HEK293T (cell line): ENCODE measurements around the gene ADAMTS10.

Source experiments
- CTCF ChIA-PET: fragments of 350-600 bp; formaldehyde crosslinking; extraction: SDS; loops from one replicate; lab custom pipeline; 2021; ENCODE audit warnings: antibody characterized with exemption, inconsistent platforms; lab: Yijun Ruan, JAX
- POLR2A ChIA-PET: fragments of 350-600 bp; formaldehyde crosslinking; extraction: SDS; loops from one replicate; lab custom pipeline; 2020; ENCODE audit warnings: antibody characterized with exemption, inconsistent platforms; lab: Yijun Ruan, JAX
- DNase-seq: peaks from one replicate; pipeline ENCODE4 v3.0.0; 2012; ENCODE audit warnings: mixed read lengths; ENCODE audit errors: extremely low spot score
- ARNT ChIP-seq: fragments of 450-650 bp; IDR thresholded peaks from 2 replicates; pipeline ENCODE4 v1.6.1; 2017; ENCODE audit warnings: mild to moderate bottlenecking
- BHLHE40 ChIP-seq: fragments of 450-650 bp; IDR thresholded peaks from 2 replicates; pipeline ENCODE4 v1.6.1; 2016; ENCODE audit warnings: mild to moderate bottlenecking, moderate library complexity, borderline replicate concordance
- CTBP1 ChIP-seq: fragments of 450-650 bp; IDR thresholded peaks from 2 replicates; pipeline ENCODE4 v1.6.1; 2016; ENCODE audit warnings: borderline replicate concordance
- ELF4 ChIP-seq: fragments of 450-650 bp; IDR thresholded peaks from 2 replicates; pipeline ENCODE4 v1.6.1; 2017; ENCODE audit warnings: antibody characterized with exemption
- FOXA1 ChIP-seq: fragments of 450-650 bp; IDR thresholded peaks from 2 replicates; pipeline ENCODE4 v1.6.1; 2016; ENCODE audit warnings: mild to moderate bottlenecking
- FOXK2 ChIP-seq: fragments of 450-650 bp; IDR thresholded peaks from 2 replicates; pipeline ENCODE4 v1.6.1; 2016; ENCODE audit warnings: mild to moderate bottlenecking
- FOXM1 ChIP-seq: fragments of 450-650 bp; IDR thresholded peaks from 2 replicates; pipeline ENCODE4 v1.6.1; 2017; ENCODE audit warnings: mild to moderate bottlenecking, borderline replicate concordance
- HDGF ChIP-seq: fragments of 450-650 bp; IDR thresholded peaks from 2 replicates; pipeline ENCODE4 v1.6.1; 2017; ENCODE audit warnings: antibody characterized with exemption, borderline replicate concordance
- L3MBTL2 ChIP-seq: fragments of 450-650 bp; conservative IDR thresholded peaks from 2 replicates; pipeline ENCODE4 v1.6.1; 2016; ENCODE audit warnings: mild to moderate bottlenecking
- LEF1 ChIP-seq: fragments of 450-650 bp; IDR thresholded peaks from 2 replicates; pipeline ENCODE4 v1.6.1; 2017; ENCODE audit warnings: mild to moderate bottlenecking, borderline replicate concordance
- NFRKB ChIP-seq: fragments of 450-650 bp; IDR thresholded peaks from 2 replicates; pipeline ENCODE4 v1.6.1; 2016; ENCODE audit warnings: mild to moderate bottlenecking, moderate library complexity
- SP1 ChIP-seq: fragments of 450-650 bp; IDR thresholded peaks from 2 replicates; pipeline ENCODE4 v1.6.1; 2017
- SUZ12 ChIP-seq: fragments of 450-650 bp; IDR thresholded peaks from 2 replicates; pipeline ENCODE4 v1.6.1; 2016; ENCODE audit warnings: mild to moderate bottlenecking
- TARDBP ChIP-seq: fragments of 450-650 bp; IDR thresholded peaks from 2 replicates; pipeline ENCODE4 v1.6.1; 2016
- ZNF384 ChIP-seq: fragments of 450-650 bp; IDR thresholded peaks from 2 replicates; pipeline ENCODE4 v1.6.1; 2016
- TF ChIP-seq, protein P1 (sequence below): fragments of 450-650 bp; IDR thresholded peaks from 2 replicates; pipeline ENCODE4 v1.6.1; 2016

ADAMTS10 gene

DNA sequence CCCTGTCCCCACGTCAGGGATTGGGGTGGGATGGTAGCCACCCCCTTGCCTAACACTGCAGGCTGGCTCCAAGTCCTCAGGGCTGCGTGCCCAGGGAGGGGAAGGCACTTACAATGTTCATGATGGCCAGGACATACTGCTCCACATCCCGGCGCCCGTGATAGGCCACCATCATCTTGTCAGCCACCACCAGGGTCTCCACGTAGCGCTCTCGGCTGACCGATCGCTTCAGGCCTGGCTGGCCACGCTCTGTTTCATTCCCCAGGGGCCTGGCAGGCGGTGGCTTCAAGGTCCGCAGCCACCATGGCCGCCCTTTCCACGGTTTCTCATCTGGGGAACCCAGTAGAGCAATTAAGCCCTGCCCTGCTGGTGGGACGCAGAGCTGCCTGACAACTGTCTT lies 9.7 kb downstream of the ADAMTS10 start:
- CTCF ChIA-PET, result no interaction called here
- TF ChIP-seq BHLHE40 (no peak), ZNF384 (no peak), NFRKB (no peak), SP1 (no peak), FOXM1 (no peak), FOXK2 (no peak), SUZ12 (no peak), TARDBP (no peak), ARNT (no peak), L3MBTL2 (no peak), HDGF (no peak)
- POLR2A ChIA-PET, result no interaction called here

DNA sequence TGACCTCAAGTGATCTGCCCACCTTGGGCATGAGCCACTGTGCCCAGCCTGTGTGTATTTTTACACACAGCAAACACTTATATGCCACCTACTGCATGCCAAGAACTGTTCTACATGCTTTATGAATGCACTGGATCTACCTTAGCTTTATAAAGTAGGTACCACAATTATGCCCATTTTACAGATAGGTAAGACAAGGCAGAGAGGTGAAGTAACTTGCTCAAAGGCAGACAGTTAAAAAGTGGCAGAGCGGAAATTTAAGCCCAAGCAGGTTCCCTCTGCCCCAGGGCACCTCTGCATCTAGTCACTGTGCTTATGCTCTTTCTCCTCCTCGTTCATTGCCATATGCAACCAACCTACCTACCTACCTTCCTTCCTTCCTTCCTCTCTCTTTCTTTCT lies 10.5 kb downstream of the ADAMTS10 start:
- no peak for DNase-seq
- TF ChIP-seq TARDBP, result no peak
- no peak for TF ChIP-seq SP1
- TF ChIP-seq CTBP1, result no peak
- no peak for TF ChIP-seq ELF4
- TF ChIP-seq BHLHE40, result no peak
- TF ChIP-seq FOXK2, result no peak
- TF ChIP-seq LEF1, result no peak
- no peak for TF ChIP-seq FOXM1
- no peak for TF ChIP-seq NFRKB
- no peak for TF ChIP-seq ZNF384
- no peak for TF ChIP-seq HDGF
- no peak for TF ChIP-seq SUZ12
- ChIA-PET POLR2A (no interaction called here), CTCF (no interaction called here)

More for the DNA sequence above, 9.7 kb downstream of the ADAMTS10 start:
- no peak for DNase-seq

DNA sequence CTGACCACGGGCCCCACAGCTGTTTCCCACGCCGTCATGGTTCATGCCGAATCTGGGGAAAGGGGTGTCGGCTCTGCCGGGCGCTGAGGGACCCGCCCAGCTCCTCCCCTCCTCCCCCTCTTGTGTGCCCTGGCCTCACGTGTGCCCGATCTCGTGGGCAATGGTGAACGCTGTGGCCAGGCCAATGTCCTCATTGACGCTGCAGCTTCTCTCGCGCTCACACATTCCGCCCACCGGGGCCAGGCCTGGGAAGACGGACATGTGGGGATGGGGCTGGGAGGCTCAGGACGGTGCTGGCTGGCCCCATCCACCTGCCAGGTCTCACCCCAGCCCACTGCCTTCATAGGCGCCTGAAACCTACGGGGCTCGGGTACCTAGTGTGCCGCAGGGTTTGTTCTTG lies 14.3 kb downstream of the ADAMTS10 start:
- TF ChIP-seq NFRKB (no peak), FOXK2 (no peak), HDGF (no peak), BHLHE40 (no peak), FOXM1 (no peak), LEF1 (no peak), L3MBTL2 (no peak), SUZ12 (no peak), ARNT (no peak)
- DNase-seq, result no peak
- ChIA-PET CTCF (interaction anchor here (2.5 kb wide), 1 partner anchor 15 kb away, joined by 7 read pairs; no protein-coding TSS in a partner anchor), POLR2A (interaction anchor here (1.3 kb wide), 1 partner anchor 82 kb away, joined by 5 read pairs; the partner anchor contains the start of gene ZNF414)

- CTCF ChIA-PET, result interaction anchor here (2.5 kb wide), 1 partner anchor 15 kb away, joined by 7 read pairs; no protein-coding TSS in a partner anchor
- DNase-seq, result no peak
- no peak for TF ChIP-seq L3MBTL2
- TF ChIP-seq BHLHE40, result no peak
- no peak for TF ChIP-seq ARNT
- no peak for TF ChIP-seq FOXA1
- TF ChIP-seq SP1, result no peak
- TF ChIP-seq ELF4, result no peak
- TF ChIP-seq, protein P1, sequence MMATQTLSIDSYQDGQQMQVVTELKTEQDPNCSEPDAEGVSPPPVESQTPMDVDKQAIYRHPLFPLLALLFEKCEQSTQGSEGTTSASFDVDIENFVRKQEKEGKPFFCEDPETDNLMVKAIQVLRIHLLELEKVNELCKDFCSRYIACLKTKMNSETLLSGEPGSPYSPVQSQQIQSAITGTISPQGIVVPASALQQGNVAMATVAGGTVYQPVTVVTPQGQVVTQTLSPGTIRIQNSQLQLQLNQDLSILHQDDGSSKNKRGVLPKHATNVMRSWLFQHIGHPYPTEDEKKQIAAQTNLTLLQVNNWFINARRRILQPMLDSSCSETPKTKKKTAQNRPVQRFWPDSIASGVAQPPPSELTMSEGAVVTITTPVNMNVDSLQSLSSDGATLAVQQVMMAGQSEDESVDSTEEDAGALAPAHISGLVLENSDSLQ, result no peak
- no peak for TF ChIP-seq LEF1
- TF ChIP-seq FOXK2, result no peak
- TF ChIP-seq ZNF384, result no peak
- no peak for TF ChIP-seq FOXM1
- no peak for TF ChIP-seq TARDBP
- TF ChIP-seq HDGF, result no peak
- POLR2A ChIA-PET, result interaction anchor here (1.3 kb wide), 1 partner anchor 81 kb away, joined by 5 read pairs; the partner anchor contains the start of gene ZNF414
Measured at GRCh38 chr19:8595651-8596050, 14.9 kb downstream of the ADAMTS10 start.

- no peak for DNase-seq
- ChIA-PET CTCF (interaction anchor here (0.6 to 2.5 kb wide), 6 partner anchors 9 to 22 kb away, joined by 3 to 7 read pairs (median 4); no protein-coding TSS in a partner anchor), POLR2A (no interaction called here)
- TF ChIP-seq L3MBTL2 (no peak), CTBP1 (no peak), LEF1 (no peak), SUZ12 (no peak), ARNT (no peak), BHLHE40 (no peak), ZNF384 (no peak), FOXM1 (no peak), NFRKB (no peak), HDGF (no peak), SP1 (no peak), ELF4 (no peak), TARDBP (no peak), FOXA1 (no peak), FOXK2 (no peak)
- TF ChIP-seq, protein P1, result no peak
Measured at GRCh38 chr19:8593931-8594330, 16.6 kb downstream of the ADAMTS10 start.

GRCh38 chr19:8592231-8593009 lies 18.1 kb downstream of the ADAMTS10 start:
- CTCF ChIA-PET, result interaction anchor here (1.4 kb wide), 1 partner anchor 10 kb away, joined by 4 read pairs; no protein-coding TSS in a partner anchor
- peak; percentile 96 for DNase-seq
- TF ChIP-seq HDGF (peak; percentile 95), NFRKB (no peak), SP1 (peak; percentile 44; the same call in 1 of the 2 replicates), FOXA1 (no peak), FOXK2 (no peak)
- TF ChIP-seq, protein P1, result no peak
- POLR2A ChIA-PET, result no interaction called here
